Measurements from ENCODE around the gene GPRIN2.

The GPRIN2 gene

GRCh38 chr10:46528675-46529615 lies 27.5 kb downstream of the GPRIN2 start:
- Histone ChIP-seq H3K4me3 (ENCODE audit: low read length) (no peak overlapping the region), H3K9ac (ENCODE audit: low read depth, low read length) (no peak overlapping the region), H3K4me1 (ENCODE audit: insufficient read depth, low read length) (no peaks in the 10 kb centered on the region), H3K27me3 (ENCODE audit: insufficient read depth, low read length) (no peaks in the 10 kb centered on the region), H3K36me3 (ENCODE audit: insufficient read depth, low read length) (no peaks in the 10 kb centered on the region), H3K27ac (ENCODE audit: low read depth, low read length) (no peak overlapping the region), H3K9me3 (ENCODE audit: insufficient read depth, low read depth, low read length) (no peaks in the 10 kb centered on the region)
- WGBS = 89% methylated on average over 9 of the region's 9 CpGs

- no peaks in the 10 kb centered on the region for H3K36me3 ChIP-seq (ENCODE audit: insufficient read depth, low read length)
- no peaks in the 10 kb centered on the region for H3K9me3 ChIP-seq (ENCODE audit: insufficient read depth, low read depth, low read length)
- H3K27ac ChIP-seq (ENCODE audit: low read depth, low read length) = no peak overlapping the region
Measured at GRCh38 chr10:46528171-46528671, 28.2 kb downstream of the GPRIN2 start.

GRCh38 chr10:46527241-46527811 lies 29.1 kb downstream of the GPRIN2 start:
- no peaks in the 10 kb centered on the region for H3K27me3 ChIP-seq (ENCODE audit: insufficient read depth, low read length)

More at GRCh38 chr10:46528171-46528671, 28.2 kb downstream of the GPRIN2 start:
- Histone ChIP-seq H3K4me1 (ENCODE audit: insufficient read depth, low read length) (0 out of 2 replicates have a peak, but pooled peaks cover 4% of the 10 kb centered on the region), H3K27me3 (ENCODE audit: insufficient read depth, low read length) (no peaks in the 10 kb centered on the region), H3K4me3 (ENCODE audit: low read length) (no peak overlapping the region), H3K9ac (ENCODE audit: low read depth, low read length) (no peak overlapping the region)
- WGBS = 93% methylated on average over 9 of the region's 9 CpGs

GRCh38 chr10:46526682-46527038 lies 29.8 kb downstream of the GPRIN2 start:
- no peaks in the 10 kb centered on the region for H3K27me3 ChIP-seq (ENCODE audit: insufficient read depth, low read length)
- no peak overlapping the region for H3K9ac ChIP-seq (ENCODE audit: low read depth, low read length)
- H3K36me3 ChIP-seq (ENCODE audit: insufficient read depth, low read length) = no peaks in the 10 kb centered on the region
- 76% methylated on average over 7 of the region's 7 CpGs for WGBS
- no peak overlapping the region for H3K4me3 ChIP-seq (ENCODE audit: low read length)
- 0 out of 2 replicates have a peak, but pooled peaks cover 8% of the 10 kb centered on the region for H3K4me1 ChIP-seq (ENCODE audit: insufficient read depth, low read length)
- no peak overlapping the region for H3K27ac ChIP-seq (ENCODE audit: low read depth, low read length)
- no peaks in the 10 kb centered on the region for H3K9me3 ChIP-seq (ENCODE audit: insufficient read depth, low read depth, low read length)

More at GRCh38 chr10:46527241-46527811, 29.1 kb downstream of the GPRIN2 start:
- 94% methylated on average over 12 of the region's 12 CpGs for WGBS
- Histone ChIP-seq H3K36me3 (ENCODE audit: insufficient read depth, low read length) (no peaks in the 10 kb centered on the region), H3K4me1 (ENCODE audit: insufficient read depth, low read length) (0 out of 2 replicates have a peak, but pooled peaks cover 8% of the 10 kb centered on the region), H3K9ac (ENCODE audit: low read depth, low read length) (no peak overlapping the region), H3K27ac (ENCODE audit: low read depth, low read length) (no peak overlapping the region), H3K4me3 (ENCODE audit: low read length) (no peak overlapping the region), H3K9me3 (ENCODE audit: insufficient read depth, low read depth, low read length) (no peaks in the 10 kb centered on the region)

- no peak overlapping the region for H3K27ac ChIP-seq (ENCODE audit: low read depth, low read length)
Measured at GRCh38 chr10:46525824-46526681, 30.4 kb downstream of the GPRIN2 start.

GRCh38 chr10:46525177-46525823 lies 31.2 kb downstream of the GPRIN2 start:
- Histone ChIP-seq H3K4me3 (ENCODE audit: low read length) (no peak overlapping the region), H3K36me3 (ENCODE audit: insufficient read depth, low read length) (no peaks in the 10 kb centered on the region), H3K9ac (ENCODE audit: low read depth, low read length) (no peak overlapping the region), H3K9me3 (ENCODE audit: insufficient read depth, low read depth, low read length) (no peaks in the 10 kb centered on the region), H3K4me1 (ENCODE audit: insufficient read depth, low read length) (0 out of 2 replicates have a peak, but pooled peaks cover 8% of the 10 kb centered on the region), H3K27ac (ENCODE audit: low read depth, low read length) (no peak overlapping the region), H3K27me3 (ENCODE audit: insufficient read depth, low read length) (no peaks in the 10 kb centered on the region)
- 93% methylated on average over 5 of the region's 5 CpGs for WGBS

More at GRCh38 chr10:46525824-46526681, 30.4 kb downstream of the GPRIN2 start:
- H3K9ac ChIP-seq (ENCODE audit: low read depth, low read length) = no peak overlapping the region
- H3K4me3 ChIP-seq (ENCODE audit: low read length) = no peak overlapping the region
- 91% methylated on average over 4 of the region's 4 CpGs for WGBS
- H3K9me3 ChIP-seq (ENCODE audit: insufficient read depth, low read depth, low read length) = no peaks in the 10 kb centered on the region
- 0 out of 2 replicates have a peak, but pooled peaks cover 8% of the 10 kb centered on the region for H3K4me1 ChIP-seq (ENCODE audit: insufficient read depth, low read length)
- H3K27me3 ChIP-seq (ENCODE audit: insufficient read depth, low read length) = no peaks in the 10 kb centered on the region
- H3K36me3 ChIP-seq (ENCODE audit: insufficient read depth, low read length) = no peaks in the 10 kb centered on the region

- no peaks in the 10 kb centered on the region for H3K9me3 ChIP-seq (ENCODE audit: insufficient read depth, low read depth, low read length)
- no peak overlapping the region for H3K27ac ChIP-seq (ENCODE audit: low read depth, low read length)
- no peak overlapping the region for H3K4me3 ChIP-seq (ENCODE audit: low read length)
- no peaks in the 10 kb centered on the region for H3K36me3 ChIP-seq (ENCODE audit: insufficient read depth, low read length)
- no peaks in the 10 kb centered on the region for H3K27me3 ChIP-seq (ENCODE audit: insufficient read depth, low read length)
- 0 out of 2 replicates have a peak, but pooled peaks cover 8% of the 10 kb centered on the region for H3K4me1 ChIP-seq (ENCODE audit: insufficient read depth, low read length)
- no peak overlapping the region for H3K9ac ChIP-seq (ENCODE audit: low read depth, low read length)
- WGBS = 91% methylated on average over 14 of the region's 14 CpGs
Measured at GRCh38 chr10:46524472-46525176, 31.8 kb downstream of the GPRIN2 start.

- no peaks in the 10 kb centered on the region for H3K36me3 ChIP-seq (ENCODE audit: insufficient read depth, low read length)
- no peak overlapping the region for H3K9ac ChIP-seq (ENCODE audit: low read depth, low read length)
- no peaks in the 10 kb centered on the region for H3K9me3 ChIP-seq (ENCODE audit: insufficient read depth, low read depth, low read length)
- H3K4me3 ChIP-seq (ENCODE audit: low read length) = no peak overlapping the region
- 0 out of 2 replicates have a peak, but pooled peaks cover 8% of the 10 kb centered on the region for H3K4me1 ChIP-seq (ENCODE audit: insufficient read depth, low read length)
- WGBS = 94% methylated on average over 8 of the region's 8 CpGs
- H3K27ac ChIP-seq (ENCODE audit: low read depth, low read length) = no peak overlapping the region
- H3K27me3 ChIP-seq (ENCODE audit: insufficient read depth, low read length) = no peaks in the 10 kb centered on the region
Measured at GRCh38 chr10:46523962-46524471, 32.4 kb downstream of the GPRIN2 start.

GRCh38 chr10:46523119-46523961 lies 33.1 kb downstream of the GPRIN2 start:
- WGBS = 77% methylated on average over 12 of the region's 12 CpGs
- H3K4me1 ChIP-seq (ENCODE audit: insufficient read depth, low read length) = 0 out of 2 replicates have a peak, but pooled peaks cover 8% of the 10 kb centered on the region
- H3K27me3 ChIP-seq (ENCODE audit: insufficient read depth, low read length) = no peaks in the 10 kb centered on the region
- H3K4me3 ChIP-seq (ENCODE audit: low read length) = no peak overlapping the region
- H3K9me3 ChIP-seq (ENCODE audit: insufficient read depth, low read depth, low read length) = no peaks in the 10 kb centered on the region
- H3K9ac ChIP-seq (ENCODE audit: low read depth, low read length) = no peak overlapping the region
- H3K36me3 ChIP-seq (ENCODE audit: insufficient read depth, low read length) = no peaks in the 10 kb centered on the region
- H3K27ac ChIP-seq (ENCODE audit: low read depth, low read length) = no peak overlapping the region
